Effector memory CD4-positive, alpha-beta T cell (primary cell): ENCODE data around the gene S100A7A.
A peak's percentile ranks its signal among the peaks of the same experiment; 100 is the strongest.
"Not testable (repeated sequence)": the region's sequence is repeated elsewhere in the genome, so short reads cannot be mapped to it uniquely, and the experiment has no call there.

Experiments used
- DNase-seq, 3 donors: peaks; one replicate each; pipeline ENCODE4 v3.0.0-alpha.2; 2020
- H3K27ac ChIP-seq: 2 replicates; pipeline ENCODE4 v1.7.0; 2013; ENCODE audit warnings: mild to moderate bottlenecking, low read length, moderate library complexity; ENCODE audit not compliant: insufficient read depth, poor library complexity, severe bottlenecking
- H3K27me3 ChIP-seq: replicated peaks from 2 replicates; pipeline ENCODE4 v1.7.0; 2013; ENCODE audit warnings: mild to moderate bottlenecking, low read length; ENCODE audit not compliant: insufficient read depth, control insufficient read depth, poor library complexity, severe bottlenecking
- H3K36me3 ChIP-seq: 2 replicates; pipeline ENCODE4 v1.7.0; 2013; ENCODE audit warnings: mild to moderate bottlenecking, low read length, moderate library complexity; ENCODE audit not compliant: control insufficient read depth, insufficient read depth
- H3K4me1 ChIP-seq: 2 replicates; pipeline ENCODE4 v1.7.0; 2013; ENCODE audit warnings: low read length, mild to moderate bottlenecking; ENCODE audit not compliant: control insufficient read depth, insufficient read depth, poor library complexity, severe bottlenecking
- H3K4me3 ChIP-seq: 2 replicates; pipeline ENCODE4 v1.7.0; 2013; ENCODE audit warnings: low read length, low read depth, mild to moderate bottlenecking; ENCODE audit not compliant: insufficient read depth, poor library complexity, severe bottlenecking
- H3K9me3 ChIP-seq: 2 replicates; pipeline ENCODE4 v1.7.0; 2013; ENCODE audit warnings: mild to moderate bottlenecking, low read length, moderate library complexity; ENCODE audit not compliant: control insufficient read depth

S100A7A gene

DNA sequence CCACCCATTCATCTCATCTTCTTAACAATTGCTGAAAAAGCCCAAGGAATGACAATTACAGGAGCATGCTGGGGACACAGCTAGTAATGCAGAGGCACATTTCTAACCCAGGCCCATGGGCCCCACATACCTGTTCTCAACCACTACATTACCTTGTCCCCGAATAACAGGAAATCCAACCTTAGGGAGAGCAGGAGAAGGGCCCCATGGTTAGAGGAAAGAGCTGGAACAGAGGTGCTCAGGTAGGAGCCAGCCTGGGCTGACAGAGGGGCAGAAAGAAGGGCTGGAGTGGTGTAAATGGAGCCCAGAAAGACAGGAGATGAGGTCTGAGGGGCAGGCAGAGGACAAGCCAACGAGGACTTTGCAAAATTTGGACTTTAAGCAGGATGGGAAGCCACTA is 14.1 kb upstream of the S100A7A start:
- Histone ChIP-seq H3K27ac (no peak overlapping the region), H3K4me3 (no peak overlapping the region), H3K9me3 (no peaks in the 10 kb centered on the region), H3K36me3 (no peaks in the 10 kb centered on the region), H3K4me1 (no peaks in the 10 kb centered on the region), H3K27me3 (no peaks in the 10 kb centered on the region)
- DNase-seq: no peak

- Histone ChIP-seq H3K4me1 (no peaks in the 10 kb centered on the region), H3K36me3 (no peaks in the 10 kb centered on the region), H3K4me3 (no peak overlapping the region), H3K27ac (no peak overlapping the region), H3K9me3 (no peaks in the 10 kb centered on the region), H3K27me3 (no peaks in the 10 kb centered on the region)
- DNase-seq: no peak
Measured at GRCh38 chr1:153403421-153404085, 12.8 kb upstream of the S100A7A start.

- DNase-seq: no peak
- H3K4me3 ChIP-seq: no peak overlapping the region
- H3K36me3 ChIP-seq: no peaks in the 10 kb centered on the region
- H3K4me1 ChIP-seq: no peaks in the 10 kb centered on the region
- no peaks in the 10 kb centered on the region for H3K27me3 ChIP-seq
- no peak overlapping the region for H3K27ac ChIP-seq
- no peaks in the 10 kb centered on the region for H3K9me3 ChIP-seq
Measured at GRCh38 chr1:153404086-153404635, 12.2 kb upstream of the S100A7A start.

DNA sequence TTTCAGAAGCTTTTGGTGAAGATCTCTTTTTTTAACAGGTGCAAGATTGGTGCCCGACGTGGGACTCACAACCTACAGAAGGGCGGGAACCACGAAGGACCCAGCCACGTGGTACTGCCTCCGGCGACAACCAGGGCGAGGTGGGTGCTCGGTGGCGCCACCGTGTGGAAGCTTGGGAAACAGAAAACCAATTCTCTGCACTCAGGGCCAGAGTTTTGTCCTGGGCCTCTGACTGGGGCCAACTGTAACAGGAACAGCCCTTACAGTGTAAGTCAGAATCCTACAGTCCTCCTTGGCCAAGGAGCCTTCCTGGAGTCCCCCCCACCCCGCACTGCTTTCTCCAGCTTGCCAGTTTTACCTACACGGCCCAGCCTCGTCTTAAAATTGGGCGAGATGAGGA is 11.6 kb upstream of the S100A7A start:
- Histone ChIP-seq H3K27me3 (no peaks in the 10 kb centered on the region), H3K36me3 (no peaks in the 10 kb centered on the region), H3K9me3 (no peaks in the 10 kb centered on the region), H3K4me1 (no peaks in the 10 kb centered on the region), H3K4me3 (no peak overlapping the region), H3K27ac (no peak overlapping the region)
- DNase-seq: peak; percentile 10 to 39 (median 19)

DNA sequence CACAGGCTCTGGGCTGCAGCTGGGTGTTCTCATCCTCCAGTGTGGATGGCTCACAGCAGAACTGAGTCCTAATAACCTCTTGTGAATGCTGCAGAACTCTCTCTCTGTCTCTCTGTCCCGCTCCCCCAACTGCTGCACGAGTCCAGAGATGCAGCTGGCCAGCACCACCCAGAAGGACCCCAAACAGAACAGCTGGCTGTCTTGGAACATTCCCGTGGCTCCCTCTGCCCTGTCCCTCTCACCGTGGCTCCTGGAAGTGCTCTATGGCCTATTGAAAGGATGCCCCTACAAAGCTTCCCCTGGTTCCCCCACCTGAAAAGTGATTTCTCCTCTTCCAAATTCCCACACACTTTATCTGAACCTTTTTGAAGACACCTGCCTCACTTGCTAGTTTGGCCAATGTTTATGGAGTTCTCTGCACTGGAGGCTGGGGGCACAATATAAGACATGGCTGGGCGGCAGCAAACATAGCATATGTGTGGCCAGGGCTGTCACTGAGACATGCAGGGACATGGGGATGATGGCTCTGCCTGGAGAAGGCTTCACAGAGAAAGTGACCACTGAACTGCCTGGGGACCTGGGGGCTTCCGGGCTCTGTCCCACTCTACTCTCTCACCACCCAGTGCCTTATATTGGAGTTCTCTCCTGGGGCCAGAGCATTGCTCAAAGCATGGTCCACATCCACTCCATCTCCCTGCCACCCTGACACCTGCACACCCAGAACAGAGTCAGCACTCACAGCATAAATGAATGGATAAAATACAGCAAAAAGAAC is 10.3 kb upstream of the S100A7A start:
- H3K36me3 ChIP-seq, H3K27me3 ChIP-seq, H3K9me3 ChIP-seq, DNase-seq, H3K4me3 ChIP-seq, H3K4me1 ChIP-seq, H3K27ac ChIP-seq: not testable (repeated sequence)

DNA sequence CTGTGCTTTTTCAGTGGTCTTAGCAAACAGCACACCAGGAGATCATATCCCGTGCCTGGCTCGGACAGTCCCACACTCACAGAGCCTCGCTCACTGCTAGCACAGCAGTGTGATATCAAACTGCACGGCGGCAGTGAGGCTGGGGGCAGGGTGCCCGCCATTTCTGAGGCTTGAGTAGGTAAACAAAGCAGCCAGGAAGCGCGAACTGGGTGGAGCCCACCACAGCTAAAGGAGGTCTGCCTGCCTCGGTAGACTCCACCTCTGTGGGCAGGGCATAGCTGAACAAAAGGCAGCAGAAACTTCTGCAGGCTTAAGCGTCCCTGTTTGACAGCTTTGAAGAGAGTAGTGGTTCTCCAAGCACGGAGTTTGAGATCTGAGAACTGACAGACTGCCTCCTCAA is 9.0 kb upstream of the S100A7A start:
- H3K4me3 ChIP-seq, H3K36me3 ChIP-seq, H3K27me3 ChIP-seq, DNase-seq, H3K27ac ChIP-seq, H3K9me3 ChIP-seq, H3K4me1 ChIP-seq: not testable (repeated sequence)

DNA sequence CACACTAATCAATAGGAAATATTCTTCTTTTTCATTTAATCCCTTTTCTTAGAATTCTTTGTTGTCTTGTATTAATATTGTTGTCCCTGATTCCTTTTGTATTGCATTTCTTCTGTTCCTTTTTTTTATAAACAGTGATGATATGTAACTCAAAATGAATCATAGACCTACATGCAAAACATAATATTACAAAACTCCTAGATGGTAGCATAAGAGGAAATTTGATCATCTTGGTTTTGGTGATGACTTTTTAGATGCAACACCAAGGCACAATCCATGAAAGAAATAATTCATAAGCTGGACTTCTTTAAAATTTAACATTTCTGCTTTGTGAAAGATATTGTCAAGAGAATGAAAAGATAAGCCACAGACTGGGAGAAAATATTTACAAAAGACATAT is 2.4 kb upstream of the S100A7A start:
- not testable (repeated sequence) for DNase-seq, H3K4me3 ChIP-seq

DNA sequence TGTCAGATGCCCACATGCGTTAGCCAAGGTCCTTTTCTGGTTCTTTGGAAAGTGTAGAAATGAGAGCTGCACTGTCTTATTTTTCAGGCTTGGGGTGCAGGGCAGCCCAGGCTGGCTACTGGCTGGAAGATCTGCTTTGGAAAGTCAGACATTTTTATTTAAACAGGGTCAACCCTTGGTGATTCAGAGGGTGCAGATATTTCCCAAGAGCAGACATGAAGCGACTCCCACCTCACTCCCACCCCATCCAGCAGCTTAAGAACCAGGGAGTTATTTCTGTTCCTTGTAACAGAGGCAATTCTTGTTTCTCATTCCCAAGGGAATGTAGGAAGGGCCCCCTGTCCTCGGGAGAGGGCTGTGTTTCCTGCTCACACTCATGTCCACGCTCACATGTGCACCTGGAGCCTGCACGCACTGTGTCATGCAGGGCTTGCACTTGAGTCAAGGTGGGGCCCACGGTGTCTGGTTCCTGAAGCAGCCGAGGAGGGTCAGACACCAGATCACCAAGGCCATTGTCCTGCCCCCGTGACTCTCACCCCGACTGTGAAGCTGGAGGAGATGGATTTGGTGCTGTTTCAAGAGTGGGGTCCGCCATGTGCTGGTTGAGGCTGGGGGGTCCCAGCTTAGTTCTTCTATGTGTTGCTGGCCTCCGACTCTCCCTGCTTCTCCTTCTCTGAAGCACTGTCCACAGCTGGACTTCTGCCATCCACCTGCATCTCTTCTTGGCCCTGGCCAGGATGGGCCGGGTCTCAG is 992 bp downstream of the S100A7A start:
- no peak overlapping the region for H3K4me3 ChIP-seq
- no peaks in the 10 kb centered on the region for H3K27me3 ChIP-seq
- H3K36me3 ChIP-seq: no peaks in the 10 kb centered on the region
- H3K9me3 ChIP-seq: no peaks in the 10 kb centered on the region
- no peak overlapping the region for H3K27ac ChIP-seq
- H3K4me1 ChIP-seq: no peaks in the 10 kb centered on the region
- DNase-seq: no peak

More for the DNA sequence above, 2.4 kb upstream of the S100A7A start:
- H3K27me3 ChIP-seq, H3K9me3 ChIP-seq, H3K4me1 ChIP-seq, H3K27ac ChIP-seq, H3K36me3 ChIP-seq: not testable (repeated sequence)

DNA sequence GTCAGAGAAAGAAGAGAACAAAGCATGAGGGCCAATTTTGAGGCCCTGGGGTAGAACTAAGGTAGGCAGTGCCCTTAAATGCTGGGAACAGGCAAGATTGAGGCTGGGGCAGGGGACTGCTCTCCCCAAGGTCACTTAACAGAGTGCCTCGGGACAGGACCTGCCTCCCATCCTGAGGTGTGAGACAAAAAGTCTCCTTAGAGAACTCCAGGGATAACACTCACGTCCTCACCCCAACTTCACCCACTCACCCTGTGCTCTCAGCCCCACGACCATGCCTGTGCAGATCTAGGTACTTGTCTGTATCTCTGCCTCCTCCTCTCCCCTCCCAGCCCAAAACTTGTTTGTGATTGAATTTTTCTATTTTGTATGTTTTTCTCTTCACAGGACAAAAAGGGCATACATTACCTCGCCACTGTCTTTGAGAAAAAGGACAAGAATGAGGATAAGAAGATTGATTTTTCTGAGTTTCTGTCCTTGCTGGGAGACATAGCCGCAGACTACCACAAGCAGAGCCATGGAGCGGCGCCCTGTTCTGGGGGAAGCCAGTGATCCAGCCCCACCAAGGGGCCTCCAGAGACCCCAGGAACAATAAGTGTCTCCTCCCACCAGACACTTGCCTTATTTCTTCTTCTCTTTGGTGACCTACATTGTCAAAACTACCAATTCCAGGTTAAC is 2.6 kb downstream of the S100A7A start:
- not testable (repeated sequence) for H3K4me3 ChIP-seq, H3K27me3 ChIP-seq, H3K9me3 ChIP-seq, H3K4me1 ChIP-seq, H3K27ac ChIP-seq, DNase-seq, H3K36me3 ChIP-seq
